Measurements from ENCODE around the gene ESRP2.

- TF ChIP-seq CTCF (IDR thresholded peaks at IDR 0.05) (no peak), EP300 (IDR thresholded peaks at IDR 0.05; ENCODE audit: low read depth) (no peak), POLR2A (IDR thresholded peaks at IDR 0.05) (no peak), POLR2AphosphoS5 (IDR thresholded peaks at IDR 0.05) (peak in 1 of 3 donors; percentile 16)
These were observed 8.6 kb downstream of the ESRP2 start for GRCh38 chr16:68227183-68227793.
